DND-41 (cell line): ENCODE results near the gene ATF7IP.

Experiments used
- ATAC-seq: fragments of 200-7000 bp; cut with Tn5 transposase; 3 replicates; pipeline ENCODE4 v1.9.1; 2021; ENCODE audit warnings: low read depth; ENCODE audit not compliant: insufficient read depth
- DNase-seq: peaks from one replicate; pipeline ENCODE4 v3.0.0-alpha.2; 2020
- H2AFZ ChIP-seq: 2 replicates; pipeline ENCODE4 v1.6.0; 2012; ENCODE audit warnings: low read depth, low read length
- H3K27ac ChIP-seq: 2 replicates; pipeline ENCODE4 v1.5.1; 2012; ENCODE audit warnings: low read length, inconsistent platforms
- H3K27me3 ChIP-seq: fragments of 200-600 bp; sonication (generic); 2 replicates; pipeline ENCODE4 v1.6.0; 2012; ENCODE audit warnings: low read length, mild to moderate bottlenecking, inconsistent platforms; ENCODE audit not compliant: insufficient read depth, poor library complexity
- H3K36me3 ChIP-seq: 2 replicates; pipeline ENCODE4 v1.5.1; 2012; ENCODE audit warnings: low read length, inconsistent platforms; ENCODE audit not compliant: insufficient read depth
- H3K4me1 ChIP-seq: 2 replicates; pipeline ENCODE4 v1.5.1; 2012; ENCODE audit warnings: mild to moderate bottlenecking, low read length; ENCODE audit not compliant: insufficient read depth
- H3K4me2 ChIP-seq: 2 replicates; pipeline ENCODE4 v1.6.0; 2012; ENCODE audit warnings: mild to moderate bottlenecking, moderate library complexity, low read length, inconsistent platforms; ENCODE audit not compliant: insufficient read depth
- H3K4me3 ChIP-seq, 2 experiments: fragments of 200-600 bp in 1 of 2; shearing (Covaris generic) in 1 of 2; 2 replicates each; pipeline ENCODE4 v1.5.1; 2012 to 2016; ENCODE audit warnings: inconsistent platforms in 2 of 2, low read length in 2 of 2, mild to moderate bottlenecking in 2 of 2, low read depth in 1 of 2, moderate library complexity in 1 of 2
- H3K79me2 ChIP-seq: 2 replicates; pipeline ENCODE4 v1.6.0; 2012; ENCODE audit warnings: low read length, inconsistent platforms; ENCODE audit not compliant: insufficient read depth
- H3K9ac ChIP-seq: 2 replicates; pipeline ENCODE4 v1.6.0; 2012; ENCODE audit warnings: low read depth, mild to moderate bottlenecking, inconsistent platforms, low read length, moderate library complexity
- H3K9me3 ChIP-seq: 2 replicates; pipeline ENCODE4 v1.5.1; 2012; ENCODE audit warnings: low read length, moderate library complexity, mild to moderate bottlenecking, inconsistent platforms; ENCODE audit not compliant: insufficient read depth, severe bottlenecking
- H4K20me1 ChIP-seq: 2 replicates; pipeline ENCODE4 v1.6.0; 2012; ENCODE audit warnings: low read length; ENCODE audit not compliant: insufficient read depth
- CTCF ChIP-seq: IDR thresholded peaks from 2 replicates; pipeline ENCODE4 v1.5.1; 2012; ENCODE audit warnings: borderline replicate concordance, low read length, moderate library complexity, mild to moderate bottlenecking; ENCODE audit not compliant: poor library complexity, severe bottlenecking; ENCODE audit errors: extremely low read depth
- EZH2 ChIP-seq: IDR thresholded peaks from 3 replicates; pipeline ENCODE4 v1.6.1; 2012; ENCODE audit warnings: borderline replicate concordance, low read depth, mild to moderate bottlenecking, moderate library complexity, low read length, inconsistent platforms; ENCODE audit not compliant: severe bottlenecking

ATF7IP gene

DNA sequence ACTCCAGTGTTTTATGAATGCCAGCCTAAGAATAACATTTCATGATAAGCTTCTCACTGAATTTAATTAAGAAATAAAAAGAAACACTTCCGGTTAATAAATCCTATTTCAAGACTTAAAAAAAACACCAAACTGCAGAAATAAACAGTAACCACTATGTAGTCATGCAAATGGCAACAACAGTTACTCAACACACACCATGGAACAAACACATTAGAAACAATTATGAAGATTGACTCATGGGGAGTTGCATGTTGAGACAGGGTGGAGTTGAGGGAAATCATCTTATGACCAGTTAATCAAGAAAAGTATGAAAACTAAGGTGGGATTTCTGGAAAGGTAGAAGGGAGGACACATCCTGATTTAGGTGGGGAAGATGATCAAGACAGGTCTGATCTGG, 149.5 kb downstream of the ATF7IP start:
- Histone ChIP-seq H3K27me3 (peaks cover 3% of the 10 kb centered on the region), H4K20me1 (no peaks in the 10 kb centered on the region), H2AFZ (no peak overlapping the region), H3K4me2 (no peak overlapping the region), H3K9me3 (no peaks in the 10 kb centered on the region), H3K4me1 (no peaks in the 10 kb centered on the region), H3K4me3 (no peak overlapping the region), H3K9ac (no peak overlapping the region), H3K36me3 (no peaks in the 10 kb centered on the region), H3K27ac (no peak overlapping the region), H3K79me2 (no peaks in the 10 kb centered on the region)
- DNase-seq (no peak), ATAC-seq (no peak)
- TF ChIP-seq EZH2: no peak
- TF ChIP-seq CTCF: no peak

- H3K9me3 ChIP-seq: peaks cover 5% of the 10 kb centered on the region
- H3K4me3 ChIP-seq: no peak overlapping the region
- H4K20me1 ChIP-seq: no peaks in the 10 kb centered on the region
- no peaks in the 10 kb centered on the region for H3K27me3 ChIP-seq
- H3K9ac ChIP-seq: no peak overlapping the region
- H2AFZ ChIP-seq: no peak overlapping the region
- no peaks in the 10 kb centered on the region for H3K4me1 ChIP-seq
- no peaks in the 10 kb centered on the region for H3K36me3 ChIP-seq
- H3K4me2 ChIP-seq: no peak overlapping the region
- ATAC-seq (no peak), DNase-seq (no peak)
- no peak for TF ChIP-seq EZH2
- no peak for TF ChIP-seq CTCF
- no peaks in the 10 kb centered on the region for H3K79me2 ChIP-seq
- H3K27ac ChIP-seq: no peak overlapping the region
Measured at GRCh38 chr12:14521822-14522221, 156.3 kb downstream of the ATF7IP start.

DNA sequence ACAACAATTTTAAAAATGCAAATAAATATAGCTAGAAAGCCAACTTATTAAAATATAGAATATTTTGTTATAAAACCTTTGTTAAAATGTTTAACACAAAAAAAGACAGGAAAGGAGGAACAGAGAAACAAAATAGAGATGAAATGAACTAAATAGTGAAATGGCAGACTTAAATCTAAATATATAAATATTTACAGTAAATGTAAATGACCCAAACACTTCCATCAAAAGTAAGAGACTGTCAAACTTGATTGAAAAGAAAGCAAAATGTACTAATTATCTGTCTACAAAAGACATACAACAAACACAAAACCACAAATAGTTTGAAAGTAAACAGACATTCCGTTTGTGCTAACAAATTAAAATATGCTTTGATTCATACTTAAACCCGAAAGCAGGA, 160.5 kb downstream of the ATF7IP start:
- no peak overlapping the region for H3K27ac ChIP-seq
- no peaks in the 10 kb centered on the region for H3K27me3 ChIP-seq
- TF ChIP-seq CTCF (no peak), EZH2 (no peak)
- no peaks in the 10 kb centered on the region for H4K20me1 ChIP-seq
- DNase-seq (no peak), ATAC-seq (no peak)
- H3K4me1 ChIP-seq: no peaks in the 10 kb centered on the region
- H2AFZ ChIP-seq: no peak overlapping the region
- peaks cover 5% of the 10 kb centered on the region for H3K9me3 ChIP-seq
- H3K36me3 ChIP-seq: no peaks in the 10 kb centered on the region
- H3K79me2 ChIP-seq: no peaks in the 10 kb centered on the region
- no peak overlapping the region for H3K9ac ChIP-seq
- no peak overlapping the region for H3K4me3 ChIP-seq
- no peak overlapping the region for H3K4me2 ChIP-seq

- H2AFZ ChIP-seq: no peak overlapping the region
- ATAC-seq: no peak
- no peaks in the 10 kb centered on the region for H3K4me1 ChIP-seq
- no peaks in the 10 kb centered on the region for H3K36me3 ChIP-seq
- no peak for DNase-seq
- H3K79me2 ChIP-seq: no peaks in the 10 kb centered on the region
- H3K9ac ChIP-seq: no peak overlapping the region
- no peak overlapping the region for H3K4me2 ChIP-seq
- H3K9me3 ChIP-seq: no peaks in the 10 kb centered on the region
- no peak overlapping the region for H3K4me3 ChIP-seq
- no peaks in the 10 kb centered on the region for H3K27me3 ChIP-seq
- no peak overlapping the region for H3K27ac ChIP-seq
- TF ChIP-seq CTCF: no peak
- TF ChIP-seq EZH2: no peak
- H4K20me1 ChIP-seq: no peaks in the 10 kb centered on the region
Measured at GRCh38 chr12:14532152-14532551, 166.7 kb downstream of the ATF7IP start.
